KMS-11 (cell line): ENCODE data around the gene SPATC1L.

ENCODE experiments used
- H2AFZ ChIP-seq: fragments of 200-600 bp; sonication (generic); 2 replicates; pipeline ENCODE4 v1.6.1; 2016; ENCODE audit warnings: antibody characterized with exemption, mixed run types, low read depth
- H3K27ac ChIP-seq: fragments of 200-600 bp; sonication (generic); 2 replicates; pipeline ENCODE4 v1.6.1; 2016; ENCODE audit warnings: mild to moderate bottlenecking, mixed run types
- H3K27me3 ChIP-seq: fragments of 200-600 bp; sonication (generic); 2 replicates; pipeline ENCODE4 v1.6.1; 2017; ENCODE audit warnings: mild to moderate bottlenecking, low read depth, mixed run types, moderate library complexity; ENCODE audit not compliant: insufficient read depth
- H3K36me3 ChIP-seq: fragments of 200-600 bp; sonication (generic); 2 replicates; pipeline ENCODE4 v1.6.1; 2017; ENCODE audit warnings: mild to moderate bottlenecking, mixed run types; ENCODE audit not compliant: insufficient read depth
- H3K4me1 ChIP-seq: fragments of 200-600 bp; sonication (generic); 2 replicates; pipeline ENCODE4 v1.6.1; 2016; ENCODE audit warnings: mild to moderate bottlenecking, low read depth, mixed run types; ENCODE audit not compliant: poor library complexity, severe bottlenecking
- H3K4me2 ChIP-seq: fragments of 200-600 bp; sonication (generic); 2 replicates; pipeline ENCODE4 v1.7.0; 2016; ENCODE audit warnings: mild to moderate bottlenecking, mixed run types
- H3K4me3 ChIP-seq: fragments of 200-600 bp; sonication (generic); IDR thresholded peaks from 2 replicates; pipeline ENCODE4 v1.6.1; 2017; ENCODE audit warnings: low read depth, low read length, mixed read lengths; ENCODE audit not compliant: insufficient read depth
- H3K79me2 ChIP-seq: fragments of 200-600 bp; sonication (generic); 2 replicates; pipeline ENCODE4 v1.6.1; 2016; ENCODE audit warnings: low read depth, mixed run types; ENCODE audit not compliant: insufficient read depth
- H3K9ac ChIP-seq: fragments of 200-600 bp; sonication (generic); 2 replicates; pipeline ENCODE4 v1.6.1; 2016; ENCODE audit warnings: mild to moderate bottlenecking, mixed run types
- H4K20me1 ChIP-seq: fragments of 200-600 bp; sonication (generic); 2 replicates; pipeline ENCODE4 v1.6.1; 2016; ENCODE audit warnings: mild to moderate bottlenecking, mixed run types; ENCODE audit not compliant: insufficient read depth
- CTCF ChIP-seq: fragments of 200-600 bp; sonication (generic); conservative IDR thresholded peaks from 2 replicates; pipeline ENCODE4 v1.6.1; 2017; ENCODE audit warnings: low read depth, mild to moderate bottlenecking, antibody characterized with exemption, low read length, moderate library complexity, mixed read lengths

SPATC1L gene

DNA sequence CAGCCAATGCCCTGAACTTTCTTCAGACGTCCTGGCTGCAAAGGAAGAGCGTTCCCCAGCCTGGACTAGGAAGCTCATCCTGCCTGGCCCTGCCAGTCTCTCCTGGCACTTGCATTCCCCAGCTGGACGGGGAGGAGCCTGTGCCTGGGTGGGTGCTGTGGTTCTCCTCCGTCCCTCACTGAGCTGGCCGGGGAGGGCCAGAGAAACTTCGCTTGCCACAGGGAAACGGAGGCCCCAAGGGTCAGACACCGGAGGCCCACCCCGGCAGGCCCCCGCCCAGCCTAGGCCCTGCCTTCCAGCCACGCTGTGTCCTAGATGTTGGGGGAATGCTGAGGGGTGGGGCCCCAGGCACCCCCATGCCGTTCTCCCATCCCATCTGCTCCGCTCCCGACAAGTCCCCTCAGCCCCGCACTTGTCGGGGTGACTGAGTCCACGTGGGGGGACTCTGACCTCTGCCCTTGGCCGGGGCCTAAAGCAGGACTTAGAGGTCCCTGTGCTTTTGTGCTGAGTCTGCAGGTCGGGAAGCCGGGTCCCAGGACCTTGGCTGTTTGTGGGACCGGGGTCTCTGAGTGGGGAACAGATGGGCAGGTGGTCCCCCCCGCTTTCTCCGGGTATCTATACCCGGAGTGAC, 33.7 kb downstream of the SPATC1L start:
- Histone ChIP-seq H3K4me3 (no peak overlapping the region), H3K27ac (no peak overlapping the region), H3K27me3 (no peaks in the 10 kb centered on the region), H3K4me2 (no peak overlapping the region), H3K4me1 (no peaks in the 10 kb centered on the region), H3K9ac (no peak overlapping the region), H4K20me1 (no peaks in the 10 kb centered on the region), H3K79me2 (no peaks in the 10 kb centered on the region), H3K36me3 (no peaks in the 10 kb centered on the region), H2AFZ (no peak overlapping the region)
- TF ChIP-seq CTCF, result no peak

GRCh38 chr21:46150073-46150472, 34.2 kb downstream of the SPATC1L start:
- no peaks in the 10 kb centered on the region for H3K27me3 ChIP-seq
- H3K4me3 ChIP-seq, result no peak overlapping the region
- H3K27ac ChIP-seq, result no peak overlapping the region
- no peak overlapping the region for H3K4me2 ChIP-seq
- no peak for TF ChIP-seq CTCF
- H3K4me1 ChIP-seq, result no peaks in the 10 kb centered on the region
- no peak overlapping the region for H2AFZ ChIP-seq
- no peaks in the 10 kb centered on the region for H4K20me1 ChIP-seq
- no peaks in the 10 kb centered on the region for H3K36me3 ChIP-seq
- H3K79me2 ChIP-seq, result no peaks in the 10 kb centered on the region
- no peak overlapping the region for H3K9ac ChIP-seq

DNA sequence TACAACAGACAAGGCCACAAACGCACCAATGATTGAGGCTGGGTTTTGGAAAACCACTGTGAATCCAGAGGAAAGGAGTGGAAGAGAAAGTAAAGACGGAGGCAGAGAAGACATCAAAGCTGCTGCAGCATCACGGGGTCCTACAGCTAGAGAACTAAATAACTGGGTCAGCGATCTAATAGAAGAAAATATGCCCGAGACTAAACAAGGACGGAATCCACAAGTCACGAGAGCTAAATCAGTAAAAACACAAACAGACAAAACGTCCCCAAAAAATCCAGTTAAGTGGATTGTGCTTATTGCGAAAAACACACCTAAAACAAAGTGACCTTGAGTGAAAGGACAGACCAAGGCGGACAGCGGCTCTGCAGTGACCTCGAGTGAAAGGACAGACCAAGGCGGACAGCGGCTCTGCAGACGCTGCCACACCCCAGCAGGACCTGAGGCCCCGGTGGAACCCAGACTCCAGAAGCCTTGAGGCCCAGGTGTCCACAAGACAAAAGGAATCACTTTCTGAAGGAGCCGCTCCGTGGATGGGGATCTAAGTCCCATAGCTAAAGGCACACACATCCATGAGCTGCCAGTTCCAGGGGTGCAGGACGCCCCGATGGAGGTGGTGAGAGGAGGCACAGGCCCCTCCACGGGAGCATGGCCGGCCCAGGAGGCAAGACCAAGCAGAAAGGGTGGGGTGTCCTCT, 34.9 kb downstream of the SPATC1L start:
- Histone ChIP-seq H3K27ac (no peak overlapping the region), H2AFZ (no peak overlapping the region), H3K79me2 (no peaks in the 10 kb centered on the region), H3K4me1 (no peaks in the 10 kb centered on the region), H4K20me1 (no peaks in the 10 kb centered on the region), H3K4me2 (no peak overlapping the region), H3K36me3 (no peaks in the 10 kb centered on the region), H3K27me3 (no peaks in the 10 kb centered on the region), H3K9ac (no peak overlapping the region), H3K4me3 (no peak overlapping the region)
- TF ChIP-seq CTCF, result no peak

GRCh38 chr21:46148106-46148505, 36.2 kb downstream of the SPATC1L start:
- no peak overlapping the region for H3K4me3 ChIP-seq
- H3K9ac ChIP-seq, result no peak overlapping the region
- no peaks in the 10 kb centered on the region for H3K79me2 ChIP-seq
- H3K27ac ChIP-seq, result no peak overlapping the region
- H3K36me3 ChIP-seq, result no peaks in the 10 kb centered on the region
- no peaks in the 10 kb centered on the region for H4K20me1 ChIP-seq
- no peak for TF ChIP-seq CTCF
- no peak overlapping the region for H2AFZ ChIP-seq
- H3K4me2 ChIP-seq, result no peak overlapping the region
- no peaks in the 10 kb centered on the region for H3K27me3 ChIP-seq
- H3K4me1 ChIP-seq, result peaks cover 3% of the 10 kb centered on the region
